Measurements from ENCODE around the gene FUT2. TPM values are rescaled to one million over a fixed set of nuclear protein-coding genes. Genes with fewer than 3 reads are reported as not detected.
A peak's percentile ranks its signal among the peaks of the same experiment; 100 is the strongest.

The FUT2 gene
- total RNA-seq, 1 donor from 2014 or later, result 1.5 TPM

DNA sequence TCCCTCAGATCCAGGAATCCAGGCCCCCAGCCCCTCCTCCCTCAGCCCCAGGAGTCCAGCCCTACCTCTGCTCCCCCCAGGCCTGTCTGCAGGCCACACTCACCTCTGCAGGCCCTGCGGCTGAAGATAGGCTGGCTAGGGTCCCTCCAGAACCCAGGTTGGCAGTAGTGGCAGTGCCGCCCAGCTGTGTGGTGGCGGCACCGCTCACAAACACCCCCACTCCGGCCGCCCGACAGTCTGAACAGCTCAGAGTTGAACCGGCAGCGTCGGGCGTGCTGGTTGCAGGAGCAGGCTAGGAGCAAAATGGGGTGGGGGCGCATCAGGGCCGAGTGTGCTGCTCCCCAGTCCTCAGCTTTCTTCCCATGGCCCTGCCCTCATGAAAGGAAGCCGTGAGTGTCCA is 31.3 kb upstream of the FUT2 start:
- no peak for TF ChIP-seq CTCF (IDR thresholded peaks at IDR 0.05; ENCODE audit: unreplicated experiment)
- no peaks in the 10 kb centered on the region for H3K9me3 Mint-ChIP-seq (ENCODE audit: unreplicated experiment)
- no peak for DNase-seq (ENCODE audit: low spot score)
- H3K36me3 Mint-ChIP-seq (ENCODE audit: low read depth, unreplicated experiment), result peaks cover under 1% of the 10 kb centered on the region
- H3K4me1 Mint-ChIP-seq (ENCODE audit: unreplicated experiment), result peaks cover under 1% of the 10 kb centered on the region
- H3K27ac Mint-ChIP-seq (ENCODE audit: unreplicated experiment), result no peak overlapping the region
- H3K4me3 Mint-ChIP-seq (ENCODE audit: unreplicated experiment), result no peak overlapping the region
- H3K27me3 Mint-ChIP-seq (ENCODE audit: unreplicated experiment), result peaks cover 9% of the 10 kb centered on the region

- no peak for DNase-seq (ENCODE audit: low spot score)
- Mint-ChIP-seq H3K4me1 (ENCODE audit: unreplicated experiment) (peaks cover 4% of the 10 kb centered on the region), H3K27me3 (ENCODE audit: unreplicated experiment) (peaks cover 13% of the 10 kb centered on the region), H3K4me3 (ENCODE audit: unreplicated experiment) (no peak overlapping the region), H3K27ac (ENCODE audit: unreplicated experiment) (no peak overlapping the region), H3K36me3 (ENCODE audit: low read depth, unreplicated experiment) (peaks cover 5% of the 10 kb centered on the region), H3K9me3 (ENCODE audit: unreplicated experiment) (no peaks in the 10 kb centered on the region)
- no peak for TF ChIP-seq CTCF (IDR thresholded peaks at IDR 0.05; ENCODE audit: unreplicated experiment)
Observed at GRCh38 chr19:48665786-48666185, 30.0 kb upstream of the FUT2 start.

DNA sequence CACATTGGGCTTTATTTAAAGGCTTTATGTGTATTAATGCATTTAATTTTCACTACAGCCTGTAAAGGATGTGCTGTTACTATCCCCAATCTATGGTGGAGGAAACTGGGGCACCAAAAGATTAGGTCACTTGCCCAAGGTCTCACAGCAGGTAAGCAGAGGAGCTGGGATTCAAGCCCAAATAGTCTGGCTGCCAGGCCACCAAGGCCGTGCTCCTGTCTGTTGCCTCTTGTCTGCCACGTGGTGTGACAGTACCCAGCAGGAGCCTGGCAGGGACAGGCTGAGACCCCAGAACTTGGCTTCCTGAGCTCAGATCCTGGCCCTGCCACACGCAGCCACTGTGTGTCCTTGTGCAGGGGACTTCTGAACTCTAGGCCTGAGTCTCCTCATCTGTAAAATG is 27.4 kb upstream of the FUT2 start:
- no peaks in the 10 kb centered on the region for H3K9me3 Mint-ChIP-seq (ENCODE audit: unreplicated experiment)
- H3K27me3 Mint-ChIP-seq (ENCODE audit: unreplicated experiment), result peaks cover 13% of the 10 kb centered on the region
- no peak for TF ChIP-seq CTCF (IDR thresholded peaks at IDR 0.05; ENCODE audit: unreplicated experiment)
- DNase-seq (ENCODE audit: low spot score), result no peak
- H3K36me3 Mint-ChIP-seq (ENCODE audit: low read depth, unreplicated experiment), result peaks cover 5% of the 10 kb centered on the region
- no peak overlapping the region for H3K4me3 Mint-ChIP-seq (ENCODE audit: unreplicated experiment)
- peaks cover 4% of the 10 kb centered on the region for H3K4me1 Mint-ChIP-seq (ENCODE audit: unreplicated experiment)
- H3K27ac Mint-ChIP-seq (ENCODE audit: unreplicated experiment), result no peak overlapping the region

GRCh38 chr19:48668761-48669160 is 27.0 kb upstream of the FUT2 start:
- TF ChIP-seq CTCF (IDR thresholded peaks at IDR 0.05; ENCODE audit: unreplicated experiment), result no peak
- H3K4me1 Mint-ChIP-seq (ENCODE audit: unreplicated experiment), result peaks cover 4% of the 10 kb centered on the region
- DNase-seq (ENCODE audit: low spot score), result no peak
- no peak overlapping the region for H3K27ac Mint-ChIP-seq (ENCODE audit: unreplicated experiment)
- H3K9me3 Mint-ChIP-seq (ENCODE audit: unreplicated experiment), result no peaks in the 10 kb centered on the region
- H3K27me3 Mint-ChIP-seq (ENCODE audit: unreplicated experiment), result peaks cover 14% of the 10 kb centered on the region
- H3K4me3 Mint-ChIP-seq (ENCODE audit: unreplicated experiment), result no peak overlapping the region
- peaks cover 5% of the 10 kb centered on the region for H3K36me3 Mint-ChIP-seq (ENCODE audit: low read depth, unreplicated experiment)

GRCh38 chr19:48669903-48670668 is 25.7 kb upstream of the FUT2 start:
- no peaks in the 10 kb centered on the region for H3K9me3 Mint-ChIP-seq (ENCODE audit: unreplicated experiment)
- peaks cover 4% of the 10 kb centered on the region for H3K4me1 Mint-ChIP-seq (ENCODE audit: unreplicated experiment)
- peak overlapping the region; percentile 74 for H3K4me3 Mint-ChIP-seq (ENCODE audit: unreplicated experiment)
- H3K27ac Mint-ChIP-seq (ENCODE audit: unreplicated experiment), result no peak overlapping the region
- H3K36me3 Mint-ChIP-seq (ENCODE audit: low read depth, unreplicated experiment), result peaks cover 5% of the 10 kb centered on the region
- peaks cover 16% of the 10 kb centered on the region for H3K27me3 Mint-ChIP-seq (ENCODE audit: unreplicated experiment)
- DNase-seq (ENCODE audit: low spot score), result no peak
- no peak for TF ChIP-seq CTCF (IDR thresholded peaks at IDR 0.05; ENCODE audit: unreplicated experiment)

Measured in endothelial cell (in vitro differentiated cells).